Diencephalon (tissue), 1 donor: ENCODE results near the gene CCDC50. TPM values are rescaled to one million over a fixed set of nuclear protein-coding genes. Genes with fewer than 3 reads are reported as not detected.

ENCODE experiments used
- total RNA-seq: library from RNA; depleted of rRNA; stranded (reverse); fragments of >200 nt; gene quantifications from one replicate; pipeline ENCODE4 v1.2.3, GENCODE V29; 2014

Gene CCDC50
- 72.0 TPM for total RNA-seq

DNA sequence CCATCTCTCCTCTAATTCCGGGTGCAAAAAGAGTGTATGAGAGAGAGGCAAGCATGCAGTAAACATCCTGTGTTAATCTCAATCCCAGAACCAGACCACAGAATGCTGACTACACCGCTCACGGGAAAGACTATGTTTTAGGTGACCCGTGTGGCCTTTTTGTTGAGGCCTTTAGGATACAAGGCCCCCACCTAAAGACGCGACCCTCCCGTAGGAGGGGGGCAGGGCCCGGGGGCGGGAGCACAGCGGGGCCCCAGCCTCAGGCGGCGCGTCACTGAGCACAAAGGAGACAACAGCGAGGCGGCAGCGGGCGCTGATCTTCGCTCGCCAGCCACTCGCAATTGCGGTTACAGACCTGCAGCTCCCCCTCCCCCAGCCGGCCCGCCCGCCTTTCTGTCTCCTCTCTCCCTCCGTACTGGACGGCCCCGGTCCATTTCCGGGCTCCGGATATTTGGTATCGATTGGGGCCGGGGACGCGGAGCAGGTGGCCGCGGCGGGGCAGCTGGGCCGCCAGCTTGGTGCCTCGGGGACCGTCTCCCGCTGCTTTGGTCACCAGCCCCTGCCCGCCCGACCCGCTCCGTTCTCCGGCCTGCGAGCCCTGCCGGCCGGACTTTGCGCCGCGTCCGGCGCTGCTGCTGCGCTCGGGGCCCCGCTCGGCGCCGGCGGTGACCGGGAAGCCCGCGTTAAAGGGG is at the start of gene CCDC50:
Gene CCDC50 (plus strand): TSS at position 433 of the 692 bp plus-strand sequence. CDS start 281 bp downstream, outside the sequence.

DNA sequence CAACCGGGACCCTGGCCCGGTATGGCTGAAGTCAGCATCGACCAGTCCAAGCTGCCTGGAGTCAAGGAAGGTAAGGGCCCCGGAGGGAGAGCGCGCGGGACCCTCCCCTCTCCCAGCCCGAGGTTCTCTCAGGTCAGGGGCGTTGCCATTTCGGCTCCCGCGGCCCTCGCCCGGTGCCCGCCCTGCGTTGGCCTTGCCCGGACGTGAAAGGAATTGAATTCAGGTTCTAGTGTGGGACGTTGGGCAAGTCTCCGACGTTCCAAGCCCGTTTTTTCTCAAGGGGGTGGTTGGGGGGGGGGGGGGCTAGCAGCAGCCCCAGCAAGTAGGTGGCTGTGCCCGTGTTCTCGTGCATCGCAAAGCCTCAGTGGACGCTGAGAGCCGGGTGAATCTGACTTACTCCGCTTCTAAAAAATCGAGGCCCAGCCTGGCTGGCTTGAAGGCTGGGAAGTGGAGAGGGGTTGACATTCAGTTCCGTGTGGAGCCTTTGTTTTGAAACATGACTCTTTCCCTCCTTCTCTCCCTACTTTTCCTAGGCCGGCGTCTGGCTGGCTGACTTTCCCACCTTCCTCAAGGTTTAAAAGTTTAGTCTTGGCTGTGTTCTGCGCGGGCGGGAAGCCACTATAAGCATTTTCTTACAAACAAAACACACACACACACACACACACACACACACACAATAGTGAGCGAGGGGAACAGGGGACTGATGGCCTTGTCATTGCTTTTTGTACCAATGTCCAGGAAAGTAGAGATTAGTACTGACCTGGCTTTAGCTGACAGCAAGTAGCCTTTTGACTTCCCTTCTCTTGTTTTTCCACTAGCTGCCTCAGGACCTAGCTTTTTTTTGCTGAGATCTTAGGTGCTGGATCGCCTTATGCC is 698 bp downstream of the CCDC50 start, which contains the start of gene UTS2B:
Gene UTS2B (minus strand): TSS at position 873 of the 876 bp plus-strand sequence. CDS start 48,337 bp downstream, outside the sequence.

Other genes with a start within 250 kb of the CCDC50 start
- gene OSTN, start 130.2 kb upstream of the CCDC50 start, total RNA-seq: 0.92 TPM
- not detected for gene UTS2B, start 1.1 kb downstream of the CCDC50 start, total RNA-seq
- gene PYDC2, start 131.8 kb downstream of the CCDC50 start, total RNA-seq: not detected